Activated CD4-positive, alpha-beta T cell treated with anti-CD3 and anti-CD28 coated beads, Interleukin-2, amount 50 U/mL, for 4 hours (primary cell): Measurements from ENCODE around the gene CCDC88A.
"Not testable (repeated sequence)": the region's sequence is repeated elsewhere in the genome, so short reads cannot be mapped to it uniquely, and the experiment has no call there.

Experiments
- DNase-seq, 2 experiments: peaks; one replicate each; pipeline ENCODE4 v3.0.0-alpha.2; 2020

Gene CCDC88A

DNA sequence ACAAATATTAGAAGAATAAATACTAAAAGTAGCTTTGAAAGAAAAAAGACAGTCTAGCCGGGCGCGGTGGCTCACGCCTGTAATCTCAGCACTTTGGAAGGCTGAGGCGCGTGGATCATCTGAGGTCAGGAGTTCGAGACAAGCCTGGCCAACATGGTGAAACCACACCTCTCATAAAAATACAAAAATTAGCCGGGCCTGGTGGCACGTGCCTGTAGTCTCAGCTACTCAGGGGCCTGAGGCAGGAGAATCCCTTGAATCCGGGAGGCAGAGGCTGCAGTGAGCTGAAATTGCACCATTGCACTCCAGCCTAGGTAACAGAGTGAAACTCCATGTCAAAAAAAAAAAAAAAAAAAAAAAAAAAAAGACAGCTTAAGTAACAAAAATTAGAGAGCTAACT is 34.1 kb downstream of the CCDC88A start:
- not testable (repeated sequence) for DNase-seq

DNA sequence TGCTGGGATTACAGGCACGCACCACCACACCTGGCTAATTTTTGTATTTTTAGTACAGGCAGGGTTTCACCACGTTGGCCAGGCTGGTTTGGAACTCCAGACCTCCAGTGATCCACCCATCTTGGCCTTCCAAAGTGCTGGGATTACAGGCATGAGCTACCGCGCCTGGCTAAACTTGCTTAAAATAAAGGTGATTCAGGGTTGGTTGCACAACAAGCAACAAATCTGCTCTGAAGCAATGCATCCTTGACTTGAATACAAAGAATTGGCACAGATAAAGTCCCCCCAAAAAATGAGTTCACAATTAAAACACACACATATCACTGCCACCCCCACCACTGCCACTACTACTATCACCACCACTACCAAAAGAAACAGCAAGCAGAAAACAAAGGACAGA is 34.9 kb downstream of the CCDC88A start:
- DNase-seq: no peak

DNA sequence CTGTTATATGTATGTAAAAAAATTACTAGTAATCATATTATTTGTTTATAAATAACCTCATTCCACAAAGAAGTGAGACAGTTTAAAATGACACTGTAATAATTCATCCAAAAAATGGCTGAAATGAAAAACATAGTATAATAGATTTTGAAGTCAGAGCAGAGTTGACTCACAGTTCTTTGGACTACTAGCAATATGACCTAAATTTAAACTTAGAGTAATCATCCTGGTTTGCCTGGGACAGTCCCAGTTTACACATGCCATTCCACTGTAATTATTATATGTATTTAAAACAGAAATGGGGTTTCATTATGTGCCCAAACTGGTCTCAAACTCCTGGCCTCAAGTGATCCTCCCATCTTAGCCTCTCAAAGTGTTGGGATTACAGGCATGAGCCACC is 48.3 kb downstream of the CCDC88A start:
- no peak for DNase-seq

DNA sequence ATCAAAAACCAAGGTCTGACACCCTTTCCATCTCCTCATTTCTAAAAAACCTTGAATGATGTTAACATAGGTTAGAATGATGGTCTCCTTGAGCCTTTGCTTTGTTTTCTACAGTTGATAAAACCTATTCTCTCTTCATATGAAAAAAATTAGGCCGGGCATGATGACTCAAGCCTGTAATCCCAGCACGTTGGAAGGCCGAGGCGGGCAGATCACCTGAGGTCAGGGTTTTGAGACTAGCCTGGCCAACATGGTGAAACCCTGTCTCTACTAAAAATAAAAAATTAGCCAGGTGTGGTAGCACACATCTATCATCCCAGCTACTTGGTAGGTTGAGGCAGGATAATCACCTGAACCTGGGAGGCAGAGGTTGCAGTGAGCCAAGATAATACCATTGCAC is 49.4 kb downstream of the CCDC88A start:
- DNase-seq: no peak

DNA sequence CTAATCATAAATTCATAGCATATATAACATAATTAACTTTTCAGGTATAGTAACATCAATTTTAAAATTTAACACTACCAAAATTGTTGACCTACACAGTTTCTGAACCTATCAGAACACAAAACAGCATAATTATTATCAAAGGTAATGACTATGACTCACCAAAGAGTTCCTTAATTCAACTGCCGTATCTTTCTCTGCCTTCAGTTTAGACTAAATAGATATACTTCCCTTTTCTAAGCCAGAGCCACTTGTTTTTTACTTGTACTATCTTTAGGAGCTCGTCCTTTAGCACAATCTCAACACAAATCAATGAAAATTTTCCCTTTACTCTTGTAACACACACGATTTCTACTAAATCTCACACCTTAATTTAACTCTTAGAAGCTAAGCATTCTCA is 54.4 kb downstream of the CCDC88A start:
- DNase-seq: no peak

DNA sequence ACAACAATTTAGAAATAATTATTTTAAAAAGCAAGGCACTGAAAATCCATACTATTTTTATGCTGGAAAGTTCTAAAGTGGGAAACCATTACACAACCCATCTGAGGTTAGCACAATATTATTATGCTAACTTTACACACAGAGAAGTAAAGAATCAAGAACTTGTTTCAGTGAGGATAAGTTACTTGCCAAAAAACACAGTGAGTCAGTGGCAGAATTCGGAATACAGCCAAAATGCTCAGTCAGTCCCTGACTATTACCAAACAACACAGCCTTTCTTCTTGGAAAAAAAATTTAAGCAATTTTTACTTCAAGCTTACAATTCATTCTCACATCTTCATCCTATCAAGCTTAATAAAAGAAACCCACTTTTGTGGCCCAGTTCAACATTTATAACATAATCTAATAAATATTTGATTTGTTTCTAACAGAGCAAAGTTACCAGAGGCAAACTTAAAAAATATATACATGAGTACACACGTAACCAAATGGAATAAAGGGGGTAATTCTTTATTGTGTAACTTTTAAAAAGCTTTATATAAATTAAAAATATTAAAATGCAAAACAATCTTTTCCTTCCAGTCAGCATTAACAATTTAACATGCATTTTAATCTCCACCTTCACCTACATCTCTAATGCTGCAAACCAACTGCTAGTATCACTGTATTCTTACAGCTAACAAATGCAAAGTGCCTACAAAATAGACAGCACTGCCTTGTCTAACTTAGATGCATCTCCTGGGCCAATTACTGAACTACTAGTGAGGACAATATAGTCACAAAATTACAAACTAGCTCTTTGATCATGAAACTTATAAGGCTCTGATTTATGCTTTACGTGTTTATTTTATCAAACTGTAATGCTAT is 55.2 kb downstream of the CCDC88A start:
- DNase-seq: no peak

DNA sequence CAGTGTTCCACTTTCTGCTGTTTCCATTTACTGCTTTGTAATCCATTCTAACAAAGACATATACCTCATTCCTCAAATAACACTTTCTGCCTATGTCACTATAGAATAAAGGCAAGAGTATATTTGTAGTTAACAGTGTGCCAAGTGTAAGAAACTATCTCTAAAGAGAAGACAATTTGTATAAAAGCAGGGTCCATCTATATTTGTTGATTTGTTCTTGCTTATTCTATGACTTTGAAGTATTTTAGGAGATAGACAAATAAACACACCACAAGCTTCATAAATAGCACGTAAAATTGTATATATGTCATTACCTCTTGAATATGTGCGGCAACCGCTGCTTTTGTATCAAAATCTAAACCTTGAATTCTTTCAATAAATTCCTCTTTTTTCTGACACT is 56.0 kb downstream of the CCDC88A start:
- DNase-seq: no peak

DNA sequence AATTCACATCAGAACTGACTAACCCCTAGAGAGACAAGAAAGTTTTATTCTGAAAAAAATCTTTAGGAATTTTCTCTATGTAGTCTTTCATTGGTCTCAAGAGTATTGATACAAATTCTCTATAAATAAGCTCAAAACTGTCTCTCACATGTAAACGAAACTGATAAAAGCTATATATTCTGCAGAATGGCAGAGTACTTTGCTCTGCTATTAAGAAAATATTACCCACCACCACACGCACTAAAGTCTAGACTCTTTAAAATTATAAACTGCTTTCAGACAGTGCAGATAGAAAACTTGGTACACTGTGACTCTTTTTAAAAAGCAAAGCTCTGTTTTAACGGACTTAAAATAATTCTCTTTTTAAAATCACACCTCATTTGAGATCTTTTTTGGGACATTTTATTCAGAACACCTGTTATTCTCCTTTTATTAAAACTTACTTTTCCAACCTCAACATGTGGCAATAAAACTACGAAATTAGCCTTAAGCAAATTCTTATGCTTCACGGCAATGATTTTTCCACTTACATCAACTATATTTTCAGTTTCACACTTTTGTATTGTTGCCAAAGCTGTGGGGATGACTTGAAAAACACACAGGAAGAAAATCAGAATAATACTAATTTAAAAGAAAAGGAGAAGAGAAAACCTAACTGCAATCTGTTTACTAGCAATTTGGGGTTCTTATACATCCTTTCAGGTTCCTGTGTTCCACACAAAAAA is 58.0 kb downstream of the CCDC88A start:
- no peak for DNase-seq

DNA sequence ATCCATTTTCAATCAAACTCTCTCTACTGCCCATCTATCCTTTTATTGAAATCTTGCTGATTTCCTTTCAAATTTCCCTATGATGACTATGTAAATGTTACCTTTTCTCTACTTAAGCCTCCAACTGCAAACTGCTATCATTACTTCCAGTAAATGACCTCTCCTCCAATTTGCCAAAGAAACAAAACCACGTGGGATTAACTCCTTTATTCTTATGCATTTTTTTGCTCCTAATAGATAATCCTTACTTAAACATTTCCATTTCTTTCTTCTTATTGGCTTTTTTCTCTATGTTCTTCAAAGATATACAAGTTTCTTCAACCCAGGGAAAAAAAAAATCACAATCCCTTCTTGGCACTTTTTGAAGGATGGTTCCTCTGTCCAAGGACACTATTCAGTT is 61.2 kb downstream of the CCDC88A start:
- DNase-seq: no peak

DNA sequence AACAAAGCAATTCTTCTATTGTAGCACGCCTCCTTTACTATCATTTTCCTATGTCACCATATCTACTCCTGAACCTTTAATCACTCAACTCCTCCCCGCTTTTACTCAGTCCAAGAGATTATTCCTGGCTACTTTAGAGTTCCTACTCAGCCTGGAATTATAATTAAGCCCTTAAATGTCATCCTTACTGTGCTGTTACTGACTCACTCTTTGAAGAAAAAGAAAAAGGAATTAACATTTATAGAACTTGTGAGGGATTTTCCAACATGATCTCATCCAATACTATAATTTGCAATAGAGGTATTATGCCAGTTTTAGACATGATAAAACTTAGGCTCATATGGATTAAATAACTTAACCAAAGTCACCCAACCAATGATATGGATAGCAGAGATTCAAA is 61.7 kb downstream of the CCDC88A start:
- no peak for DNase-seq

DNA sequence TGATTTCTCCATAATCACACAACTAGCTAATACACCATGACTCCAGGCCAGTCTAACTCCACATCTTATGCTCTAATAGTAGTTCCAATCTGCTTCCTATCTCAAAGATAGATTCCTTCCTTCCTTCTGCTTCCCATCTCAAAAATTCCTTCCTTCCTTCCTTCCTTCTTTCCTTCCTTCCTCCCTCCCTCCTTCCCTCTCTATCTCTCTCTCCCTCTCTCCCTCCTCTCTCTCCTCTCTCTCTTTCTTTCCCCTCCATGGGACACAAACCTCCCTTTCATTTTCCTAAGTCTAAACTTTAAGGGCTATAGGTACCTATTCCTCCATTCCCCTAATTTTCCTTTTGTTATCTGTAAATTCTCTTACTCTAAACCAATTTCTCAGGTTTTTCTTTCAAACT is 62.5 kb downstream of the CCDC88A start:
- no peak for DNase-seq

DNA sequence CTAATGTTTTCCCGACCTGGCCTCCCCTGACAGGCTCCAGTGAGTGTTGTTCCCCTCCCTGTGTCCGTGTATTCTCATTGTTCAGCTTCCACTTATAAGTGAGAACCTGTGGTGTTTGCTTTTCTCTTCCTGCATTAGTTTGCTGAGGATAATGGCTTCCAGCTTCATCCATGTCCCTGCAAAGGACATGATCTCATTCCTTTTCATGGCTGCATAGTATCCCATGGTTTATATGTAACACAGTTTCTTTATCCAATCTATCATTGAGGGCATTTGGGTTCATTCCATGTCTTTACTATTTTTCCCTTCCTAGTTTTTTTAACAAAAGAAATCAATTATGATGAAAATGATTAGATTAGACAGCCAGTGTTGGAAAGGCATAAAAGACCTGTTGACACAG is 63.5 kb downstream of the CCDC88A start:
- not testable (repeated sequence) for DNase-seq

DNA sequence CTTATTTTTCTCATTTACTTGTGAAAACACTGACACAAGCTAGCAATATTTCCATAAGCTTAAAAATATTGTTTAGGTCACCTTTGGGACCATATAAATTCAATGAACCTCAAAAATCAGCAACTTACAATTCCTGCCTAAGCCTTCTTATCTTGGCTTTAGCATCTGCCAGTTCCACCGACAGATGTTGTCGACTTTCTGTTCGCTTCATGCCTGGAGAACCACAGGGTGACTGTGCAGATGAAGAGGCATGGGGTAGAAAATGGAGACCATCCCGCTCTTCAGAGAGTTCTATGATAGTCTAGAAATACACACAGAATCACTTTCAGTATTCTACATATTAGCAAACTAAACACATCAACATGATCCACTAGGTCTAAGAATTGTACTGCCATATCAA is 64.2 kb downstream of the CCDC88A start:
- no peak for DNase-seq

DNA sequence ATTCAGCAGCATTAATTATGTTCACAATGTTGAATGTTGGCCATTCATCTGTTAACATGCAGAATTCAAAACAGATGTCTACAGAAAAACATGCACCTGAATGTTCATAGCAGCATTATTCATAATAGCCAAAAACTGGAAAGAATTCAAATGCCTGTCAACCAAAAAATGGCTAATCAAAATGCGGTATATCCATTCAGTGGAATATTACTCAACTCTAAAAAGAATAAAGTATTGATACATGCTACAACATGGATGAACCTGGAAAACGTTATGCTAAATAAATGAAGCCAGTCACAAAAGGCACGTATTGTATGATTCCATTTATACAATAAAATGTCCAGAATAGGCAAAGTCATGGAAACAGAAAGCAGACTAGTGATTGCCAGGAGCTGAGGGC is 68.0 kb downstream of the CCDC88A start:
- no peak for DNase-seq

DNA sequence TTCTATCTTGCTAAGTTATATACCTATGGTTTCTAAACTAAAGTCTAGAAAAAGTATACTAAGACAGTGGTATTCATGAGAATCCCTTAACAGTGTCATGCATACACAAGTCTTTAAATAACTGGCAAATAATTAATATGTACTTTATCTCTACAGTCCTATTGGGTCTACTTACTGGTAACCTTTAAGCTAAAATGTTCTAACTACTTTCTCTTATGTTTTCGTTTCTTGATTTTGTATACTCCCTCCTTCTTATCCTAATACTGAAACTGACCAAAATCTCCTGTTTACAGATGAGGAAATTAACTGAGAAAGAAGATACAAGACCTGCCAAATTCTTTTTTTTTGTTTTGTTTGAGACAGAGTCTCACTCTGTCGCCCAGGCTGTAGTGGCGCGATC is 74.6 kb downstream of the CCDC88A start:
- no peak for DNase-seq

DNA sequence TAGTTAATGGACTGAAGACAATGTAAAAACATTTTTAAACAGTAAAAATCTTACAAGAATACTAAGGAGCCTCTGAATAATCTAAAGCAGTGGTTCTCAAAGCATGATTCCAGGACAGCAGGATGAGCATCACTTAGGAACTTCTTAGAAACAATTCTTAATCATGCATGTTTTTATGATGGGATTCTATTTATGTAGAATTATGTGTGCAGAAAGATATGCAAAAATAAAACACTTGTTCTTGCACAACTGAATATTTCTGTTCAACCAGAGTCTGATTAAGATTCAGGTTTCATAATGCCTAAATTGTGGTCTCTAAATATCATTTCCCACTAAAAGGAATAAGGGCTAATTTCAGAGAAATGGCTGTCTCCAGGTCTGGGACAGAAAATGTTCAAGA is 81.4 kb downstream of the CCDC88A start:
- DNase-seq: no peak

DNA sequence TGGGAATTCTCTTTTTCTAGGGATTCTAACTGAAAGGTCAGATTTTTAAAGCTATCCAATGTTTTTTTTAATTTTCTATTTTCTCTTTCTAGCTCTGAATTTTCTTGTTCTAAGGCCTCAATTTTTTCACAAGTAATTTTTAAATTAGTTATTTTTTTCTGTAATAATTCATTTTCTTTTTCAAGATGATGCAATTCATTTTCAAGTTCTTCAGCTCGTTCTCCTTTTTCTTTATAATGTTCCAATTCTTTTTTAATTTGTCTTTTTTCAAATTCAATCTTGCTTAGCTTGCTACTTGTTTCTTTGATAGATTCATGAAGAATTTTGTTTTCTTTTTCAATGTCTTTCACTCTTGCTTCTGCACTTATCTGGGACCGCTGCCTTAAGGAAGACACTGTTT is 84.9 kb downstream of the CCDC88A start:
- DNase-seq: no peak

DNA sequence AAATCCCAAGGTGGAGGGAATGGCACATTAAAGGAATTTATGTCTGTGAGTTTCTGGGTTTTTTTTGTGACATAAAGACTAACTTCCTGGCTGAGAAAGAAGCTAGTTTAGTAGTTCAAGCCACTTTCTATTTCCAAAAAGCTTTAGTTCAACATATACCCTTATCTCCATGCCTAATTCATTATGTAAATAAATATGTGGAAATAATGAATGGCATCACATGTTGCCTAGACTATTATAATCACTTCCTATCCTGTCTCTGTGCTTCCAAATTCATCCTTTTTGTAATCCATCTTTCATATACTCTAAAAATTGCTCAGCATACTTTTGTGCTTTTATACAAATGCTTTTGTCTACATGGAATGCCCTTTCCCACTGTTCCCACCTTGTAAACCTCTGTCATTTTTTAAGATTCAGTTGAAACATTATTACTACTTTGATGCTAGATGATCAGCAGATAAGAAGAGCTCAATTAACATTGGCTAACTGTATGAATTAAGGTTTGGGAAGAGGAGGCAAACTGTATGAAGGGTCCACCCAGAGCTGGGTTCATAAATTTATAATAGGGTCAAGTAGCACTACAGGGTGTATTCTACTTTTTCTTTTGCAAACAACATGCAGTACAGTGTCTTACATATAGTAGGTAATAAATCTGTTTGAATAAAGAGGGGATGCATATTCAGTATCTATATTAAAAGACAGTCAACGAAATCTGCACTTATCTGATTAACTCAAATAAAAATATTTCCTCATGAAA is 88.9 kb downstream of the CCDC88A start:
- DNase-seq: no peak

DNA sequence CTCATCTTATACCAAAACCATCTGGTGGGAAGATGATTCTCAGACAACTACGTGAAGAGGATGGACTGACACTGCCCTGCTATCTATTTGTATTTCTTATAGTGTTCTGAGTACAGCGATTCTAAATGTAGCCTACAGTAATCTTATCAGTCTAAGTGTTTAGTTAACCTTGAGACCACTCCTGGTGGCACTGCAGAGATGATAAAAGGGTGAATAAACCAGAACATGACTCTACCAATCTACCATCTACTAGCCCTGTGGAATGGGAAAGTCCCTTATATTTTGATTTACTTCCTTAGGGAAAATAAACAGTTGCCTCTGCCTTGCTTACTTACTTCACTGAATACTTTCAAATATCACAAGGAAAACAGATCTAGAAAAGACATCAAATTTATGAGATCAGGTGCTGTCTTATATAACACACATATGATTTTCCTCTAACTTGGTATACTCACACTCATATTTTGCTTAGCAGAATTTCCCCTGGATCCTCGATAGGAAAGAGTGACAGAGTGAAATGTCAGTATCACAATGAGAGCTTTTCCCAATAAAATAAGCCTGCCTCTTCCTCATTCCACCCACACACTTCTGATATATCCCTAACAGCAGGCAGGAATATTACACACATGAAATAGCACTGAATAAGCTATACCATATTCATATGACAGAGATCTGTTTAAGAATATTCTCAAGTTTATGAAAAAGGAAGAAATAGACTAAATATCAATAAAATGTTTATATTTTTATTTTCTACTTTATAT is 92.0 kb downstream of the CCDC88A start:
- no peak for DNase-seq

DNA sequence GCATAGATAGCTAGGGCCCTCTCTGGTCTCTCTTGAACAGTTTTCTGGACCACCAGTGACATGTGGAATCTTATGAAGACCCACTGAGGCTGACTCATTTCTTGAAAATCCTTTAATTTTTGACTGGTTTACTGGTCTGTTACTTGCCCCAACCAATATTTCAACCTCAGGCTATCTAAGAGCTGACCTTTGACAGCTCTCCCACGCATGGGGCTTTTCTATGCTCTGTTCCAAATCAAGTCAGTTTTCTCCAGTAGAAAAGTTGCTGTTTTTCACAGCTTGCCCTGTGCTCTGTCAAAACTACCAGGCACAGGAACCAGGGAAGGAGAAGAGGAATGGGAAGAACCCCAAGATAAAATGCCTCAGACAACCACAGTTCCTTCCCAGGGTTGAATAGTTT is 104.7 kb downstream of the CCDC88A start:
- no peak for DNase-seq

DNA sequence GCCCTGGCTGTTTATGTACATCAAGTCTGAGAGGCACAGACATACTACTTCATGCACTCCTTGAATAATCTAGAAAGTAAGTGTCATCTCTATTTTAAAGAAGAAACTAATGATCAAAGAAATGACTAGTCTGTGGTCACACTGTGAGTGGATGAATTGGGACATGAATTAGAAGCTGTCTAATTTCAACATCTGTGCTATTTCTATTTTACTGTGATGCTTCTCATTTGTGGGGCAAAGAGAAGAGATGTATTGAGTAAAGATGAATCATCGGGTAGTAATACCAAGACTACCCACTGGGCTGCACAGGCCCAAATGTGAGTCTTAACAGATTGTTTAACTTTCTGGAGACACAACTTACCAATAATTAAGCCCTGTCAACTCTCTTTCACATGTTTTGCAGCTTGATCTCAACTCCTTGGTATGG is 108.2 kb downstream of the CCDC88A start:
- no peak for DNase-seq

DNA sequence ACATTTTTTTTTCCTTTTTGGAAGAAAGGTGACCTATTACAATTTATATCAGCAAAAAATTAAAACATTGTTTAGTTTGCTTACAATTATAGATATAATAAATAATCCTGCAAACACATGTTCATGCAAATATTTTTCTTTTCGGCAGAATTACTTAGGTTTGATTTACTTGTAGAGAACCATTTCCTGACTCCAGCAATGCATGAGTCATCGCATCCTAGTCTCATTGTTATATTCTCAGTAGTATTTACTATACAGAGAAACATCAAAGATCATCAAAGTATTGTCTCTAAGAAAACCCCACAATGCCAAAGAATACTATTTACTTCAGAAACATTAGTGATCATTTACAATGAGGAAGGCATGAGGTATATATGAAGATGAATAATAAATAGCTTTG is 110.2 kb downstream of the CCDC88A start:
- no peak for DNase-seq

DNA sequence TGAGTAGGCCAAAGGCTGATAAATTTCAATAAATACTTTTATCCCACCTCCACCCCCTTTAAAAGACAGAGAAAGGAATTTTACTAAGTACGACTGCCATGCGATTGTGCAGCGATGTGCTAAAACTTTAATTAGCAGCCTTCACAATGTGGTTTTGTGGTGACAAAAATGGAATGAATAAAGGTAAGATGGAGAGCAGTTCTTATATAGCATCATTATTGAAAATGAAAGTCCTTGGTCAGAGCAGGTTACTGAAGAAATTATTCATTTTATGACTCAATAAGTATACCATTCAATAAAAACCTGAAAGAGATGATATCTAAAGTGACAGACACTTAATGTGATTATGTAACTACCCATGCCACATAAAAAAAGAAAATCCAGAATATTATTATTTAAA is 117.4 kb downstream of the CCDC88A start:
- DNase-seq: no peak
